WTC11 (cell line): ENCODE measurements around the gene CTNNA3. TPM values are rescaled to one million over a fixed set of nuclear protein-coding genes. Genes with fewer than 3 reads are reported as not detected.
A peak's percentile ranks its signal among the peaks of the same experiment; 100 is the strongest.

ENCODE experiments used
- ATAC-seq: fragments of 200-7000 bp; cut with Tn5 transposase; 2 replicates; pipeline ENCODE4 v1.10.0; 2021; ENCODE audit warnings: mild to moderate bottlenecking, moderate library complexity
- CTCF ChIA-PET: fragments of 300-600 bp; sonication (Branson Sonifier 250); formaldehyde crosslinking; loops from one replicate; lab custom pipeline; 2021; ENCODE audit warnings: antibody characterized with exemption; lab: Charles Lee
- POLR2A ChIA-PET: fragments of 350-600 bp; sonication (Branson Sonifier 250); formaldehyde crosslinking; loops from one replicate; lab custom pipeline; 2021; ENCODE audit warnings: antibody characterized with exemption; lab: Charles Lee
- DNase-seq: peaks from one replicate; pipeline ENCODE4 v3.0.0; 2021; ENCODE audit warnings: low spot score
- H3K27ac Mint-ChIP-seq: 2 replicates; pipeline ENCODE4 v1.8.0; 2021; ENCODE audit warnings: mixed read lengths
- H3K27me3 Mint-ChIP-seq: 2 replicates; pipeline ENCODE4 v1.8.0; 2021; ENCODE audit warnings: low read depth, mild to moderate bottlenecking, moderate library complexity, mixed read lengths
- H3K36me3 Mint-ChIP-seq: 2 replicates; pipeline ENCODE4 v1.8.0; 2021; ENCODE audit warnings: mixed read lengths
- H3K4me1 Mint-ChIP-seq: 2 replicates; pipeline ENCODE4 v1.8.0; 2022; ENCODE audit warnings: mixed read lengths
- H3K4me3 Mint-ChIP-seq: 2 replicates; pipeline ENCODE4 v1.8.0; 2021; ENCODE audit warnings: mild to moderate bottlenecking, moderate library complexity, mixed read lengths
- H3K9me3 Mint-ChIP-seq: 2 replicates; pipeline ENCODE4 v1.8.0; 2021; ENCODE audit warnings: mixed read lengths
- CREM ChIP-seq: sonication (generic); formaldehyde crosslinking; IDR thresholded peaks from 2 replicates; pipeline ENCODE4 v1.8.1; 2022; ENCODE audit warnings: mild to moderate bottlenecking, missing genetic modification reagents, moderate library complexity
- ELF4 ChIP-seq: sonication (generic); formaldehyde crosslinking; IDR thresholded peaks from 2 replicates; pipeline ENCODE4 v1.8.1; 2022; ENCODE audit warnings: low read depth, mild to moderate bottlenecking, moderate library complexity, missing genetic modification reagents
- ETV6 ChIP-seq: sonication (generic); formaldehyde crosslinking; IDR thresholded peaks from 2 replicates; pipeline ENCODE4 v1.8.1; 2022; ENCODE audit warnings: mild to moderate bottlenecking, missing genetic modification reagents
- GABPB1 ChIP-seq: sonication (generic); formaldehyde crosslinking; IDR thresholded peaks from 2 replicates; pipeline ENCODE4 v1.8.1; 2023; ENCODE audit warnings: mild to moderate bottlenecking, missing genetic modification reagents
- GTF2I ChIP-seq: fragments of 250-450 bp; sonication (Bioruptor Pico); conservative IDR thresholded peaks from 2 replicates; pipeline ENCODE4 v1.4.0; 2021; ENCODE audit warnings: mild to moderate bottlenecking
- MXD4 ChIP-seq: fragments of 250-450 bp; sonication (Bioruptor Pico); IDR thresholded peaks from 2 replicates; pipeline ENCODE4 v1.8.0; 2021; ENCODE audit warnings: mild to moderate bottlenecking, moderate library complexity, borderline replicate concordance
- NFE2L1 ChIP-seq: sonication (generic); formaldehyde crosslinking; IDR thresholded peaks from 2 replicates; pipeline ENCODE4 v1.8.1; 2023; ENCODE audit warnings: missing genetic modification reagents
- PRRX2 ChIP-seq: fragments of 250-450 bp; sonication (Bioruptor Pico); IDR thresholded peaks from 2 replicates; pipeline ENCODE4 v1.8.0; 2021; ENCODE audit warnings: mild to moderate bottlenecking
- SMAD3 ChIP-seq: sonication (generic); formaldehyde crosslinking; IDR thresholded peaks from 2 replicates; pipeline ENCODE4 v1.8.0; 2022; ENCODE audit warnings: missing genetic modification reagents, mild to moderate bottlenecking, borderline replicate concordance
- TCF7 ChIP-seq: sonication (generic); formaldehyde crosslinking; IDR thresholded peaks from 2 replicates; pipeline ENCODE4 v1.8.0; 2022; ENCODE audit warnings: mild to moderate bottlenecking, low read depth, missing genetic modification reagents, moderate library complexity
- TEAD1 ChIP-seq: sonication (generic); formaldehyde crosslinking; IDR thresholded peaks from 2 replicates; pipeline ENCODE4 v1.8.0; 2022; ENCODE audit warnings: mild to moderate bottlenecking, missing genetic modification reagents
- TEAD4 ChIP-seq: sonication (generic); formaldehyde crosslinking; IDR thresholded peaks from 2 replicates; pipeline ENCODE4 v1.8.0; 2022; ENCODE audit warnings: mild to moderate bottlenecking, missing genetic modification reagents
- ZBTB21 ChIP-seq: sonication (generic); formaldehyde crosslinking; IDR thresholded peaks from 2 replicates; pipeline ENCODE4 v1.8.1; 2023; ENCODE audit warnings: mild to moderate bottlenecking, missing genetic modification reagents, borderline replicate concordance
- ZNF219 ChIP-seq: sonication (generic); formaldehyde crosslinking; IDR thresholded peaks from 2 replicates; pipeline ENCODE4 v1.8.0; 2023; ENCODE audit warnings: missing genetic modification reagents, mild to moderate bottlenecking, borderline replicate concordance
- ZNF232 ChIP-seq: sonication (generic); formaldehyde crosslinking; IDR thresholded peaks from 2 replicates; pipeline ENCODE4 v1.8.0; 2022; ENCODE audit warnings: mild to moderate bottlenecking, missing genetic modification reagents
- ZNF512 ChIP-seq: sonication (generic); formaldehyde crosslinking; IDR thresholded peaks from 2 replicates; pipeline ENCODE4 v1.8.1; 2022; ENCODE audit warnings: missing genetic modification reagents, borderline replicate concordance
- total RNA-seq: library from RNA; stranded (reverse); gene quantifications from 3 replicates; pipeline ENCODE4 v1.2.3, GENCODE V29; 2021
- TF ChIP-seq, protein P1 (sequence below): sonication (generic); formaldehyde crosslinking; IDR thresholded peaks from 2 replicates; pipeline ENCODE4 v1.8.0; 2023; ENCODE audit warnings: missing genetic modification reagents, mild to moderate bottlenecking, borderline replicate concordance
- TF ChIP-seq, protein P2 (sequence below): sonication (generic); formaldehyde crosslinking; conservative IDR thresholded peaks from 2 replicates; pipeline ENCODE4 v1.8.1; 2023; ENCODE audit warnings: mild to moderate bottlenecking, low read depth, missing genetic modification reagents, moderate library complexity
- TF ChIP-seq, protein P3 (sequence below): sonication (generic); formaldehyde crosslinking; IDR thresholded peaks from 2 replicates; pipeline ENCODE4 v1.8.1; 2023; ENCODE audit warnings: mild to moderate bottlenecking, missing genetic modification reagents, moderate library complexity
- TF ChIP-seq, protein P4 (sequence below): sonication (generic); formaldehyde crosslinking; IDR thresholded peaks from 2 replicates; pipeline ENCODE4 v1.8.1; 2022; ENCODE audit warnings: low read depth, mild to moderate bottlenecking, moderate library complexity, missing genetic modification reagents, borderline replicate concordance
- TF ChIP-seq, protein P5 (sequence below): sonication (generic); formaldehyde crosslinking; IDR thresholded peaks from 2 replicates; pipeline ENCODE4 v1.8.0; 2022; ENCODE audit warnings: mild to moderate bottlenecking, missing genetic modification reagents
- TF ChIP-seq, protein P6 (sequence below): sonication (generic); formaldehyde crosslinking; IDR thresholded peaks from 2 replicates; pipeline ENCODE4 v1.8.0; 2023; ENCODE audit warnings: missing genetic modification reagents

Gene CTNNA3
- total RNA-seq, 1 experiment from 2014 or later = 6.1 TPM

DNA sequence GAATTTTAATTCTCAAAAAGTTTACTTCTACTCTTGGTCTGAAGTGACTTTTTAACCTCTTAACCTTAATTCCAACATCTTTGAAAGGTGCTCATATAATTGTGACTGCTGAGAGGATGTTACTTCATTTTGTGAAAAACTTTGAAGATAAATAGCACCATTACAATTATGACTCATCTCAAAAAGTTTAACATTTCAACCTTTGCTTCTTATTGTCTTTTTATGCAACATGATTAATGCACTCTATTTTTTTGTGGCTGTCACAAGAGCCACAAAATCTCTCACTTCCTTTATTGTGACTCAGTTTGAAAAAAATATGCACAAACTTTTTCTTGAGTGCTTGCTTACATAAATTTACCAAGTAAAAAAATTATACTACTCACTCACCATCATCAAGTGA, 387.1 kb downstream of the CTNNA3 start:
- CTCF ChIA-PET = no interaction called here

DNA sequence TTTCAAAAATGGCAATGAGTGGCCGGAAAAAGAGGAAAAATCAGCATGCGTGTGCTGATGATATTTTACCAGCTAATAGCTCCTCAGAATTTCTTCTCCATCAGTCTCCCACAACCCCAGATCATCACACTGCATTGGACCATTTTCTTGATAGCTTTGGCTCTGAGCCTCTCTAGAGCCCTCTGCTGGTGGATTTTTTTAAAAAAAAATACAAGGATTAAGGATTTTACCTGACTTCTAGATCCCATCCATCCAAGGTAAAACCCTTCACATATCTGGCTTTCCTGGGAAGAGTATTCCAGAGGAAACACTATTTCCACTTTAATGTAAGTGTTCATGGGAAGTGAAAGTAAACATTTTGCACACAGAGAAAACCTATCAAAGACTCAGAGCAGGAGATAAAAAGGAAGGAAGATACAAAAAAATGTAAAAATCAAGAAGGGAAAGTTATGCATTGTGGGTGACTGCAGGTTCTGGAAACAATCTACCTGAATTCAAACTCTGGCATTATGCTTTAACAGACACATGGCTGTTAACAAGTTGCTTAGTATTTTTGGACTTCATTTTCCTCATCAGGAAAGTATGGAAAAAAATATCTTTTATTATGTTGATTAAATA, 389.3 kb downstream of the CTNNA3 start:
- Mint-ChIP-seq H3K4me3 (no peak overlapping the region), H3K27ac (no peak overlapping the region), H3K4me1 (peaks cover 2% of the 10 kb centered on the region; the same call in 1 of the 2 replicates), H3K9me3 (peaks cover 11% of the 10 kb centered on the region), H3K36me3 (peaks cover 7% of the 10 kb centered on the region), H3K27me3 (no peaks in the 10 kb centered on the region)
- ATAC-seq (peak; percentile 82), DNase-seq (no peak)
- ChIA-PET POLR2A (no interaction called here), CTCF (interaction anchor here (0.6 to 1.6 kb wide), 18 partner anchors 11 to 473 kb away, joined by 3 to 9 read pairs (median 4); no protein-coding TSS in a partner anchor)
- no peak for TF ChIP-seq GTF2I (CRISPR knock-in tag)
- TF ChIP-seq ZNF219 (CRISPR knock-in tag) = no peak
- TF ChIP-seq TEAD1 (CRISPR knock-in tag) = no peak
- TF ChIP-seq CREM = no peak
- TF ChIP-seq, protein P1, sequence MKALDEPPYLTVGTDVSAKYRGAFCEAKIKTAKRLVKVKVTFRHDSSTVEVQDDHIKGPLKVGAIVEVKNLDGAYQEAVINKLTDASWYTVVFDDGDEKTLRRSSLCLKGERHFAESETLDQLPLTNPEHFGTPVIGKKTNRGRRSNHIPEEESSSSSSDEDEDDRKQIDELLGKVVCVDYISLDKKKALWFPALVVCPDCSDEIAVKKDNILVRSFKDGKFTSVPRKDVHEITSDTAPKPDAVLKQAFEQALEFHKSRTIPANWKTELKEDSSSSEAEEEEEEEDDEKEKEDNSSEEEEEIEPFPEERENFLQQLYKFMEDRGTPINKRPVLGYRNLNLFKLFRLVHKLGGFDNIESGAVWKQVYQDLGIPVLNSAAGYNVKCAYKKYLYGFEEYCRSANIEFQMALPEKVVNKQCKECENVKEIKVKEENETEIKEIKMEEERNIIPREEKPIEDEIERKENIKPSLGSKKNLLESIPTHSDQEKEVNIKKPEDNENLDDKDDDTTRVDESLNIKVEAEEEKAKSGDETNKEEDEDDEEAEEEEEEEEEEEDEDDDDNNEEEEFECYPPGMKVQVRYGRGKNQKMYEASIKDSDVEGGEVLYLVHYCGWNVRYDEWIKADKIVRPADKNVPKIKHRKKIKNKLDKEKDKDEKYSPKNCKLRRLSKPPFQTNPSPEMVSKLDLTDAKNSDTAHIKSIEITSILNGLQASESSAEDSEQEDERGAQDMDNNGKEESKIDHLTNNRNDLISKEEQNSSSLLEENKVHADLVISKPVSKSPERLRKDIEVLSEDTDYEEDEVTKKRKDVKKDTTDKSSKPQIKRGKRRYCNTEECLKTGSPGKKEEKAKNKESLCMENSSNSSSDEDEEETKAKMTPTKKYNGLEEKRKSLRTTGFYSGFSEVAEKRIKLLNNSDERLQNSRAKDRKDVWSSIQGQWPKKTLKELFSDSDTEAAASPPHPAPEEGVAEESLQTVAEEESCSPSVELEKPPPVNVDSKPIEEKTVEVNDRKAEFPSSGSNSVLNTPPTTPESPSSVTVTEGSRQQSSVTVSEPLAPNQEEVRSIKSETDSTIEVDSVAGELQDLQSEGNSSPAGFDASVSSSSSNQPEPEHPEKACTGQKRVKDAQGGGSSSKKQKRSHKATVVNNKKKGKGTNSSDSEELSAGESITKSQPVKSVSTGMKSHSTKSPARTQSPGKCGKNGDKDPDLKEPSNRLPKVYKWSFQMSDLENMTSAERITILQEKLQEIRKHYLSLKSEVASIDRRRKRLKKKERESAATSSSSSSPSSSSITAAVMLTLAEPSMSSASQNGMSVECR (CRISPR knock-in tag) = no peak
- no peak for TF ChIP-seq ELF4 (CRISPR knock-in tag)
- no peak for TF ChIP-seq SMAD3 (CRISPR knock-in tag)
- no peak for TF ChIP-seq ETV6 (CRISPR knock-in tag)
- no peak for TF ChIP-seq GABPB1 (CRISPR knock-in tag)

More for the DNA sequence above, 387.1 kb downstream of the CTNNA3 start:
- H3K27ac Mint-ChIP-seq = no peak overlapping the region
- no peaks in the 10 kb centered on the region for H3K27me3 Mint-ChIP-seq
- ATAC-seq (no peak), DNase-seq (no peak)
- H3K4me1 Mint-ChIP-seq = peaks cover 2% of the 10 kb centered on the region; the same call in 1 of the 2 replicates
- H3K36me3 Mint-ChIP-seq = peaks cover 7% of the 10 kb centered on the region
- no peak overlapping the region for H3K4me3 Mint-ChIP-seq
- H3K9me3 Mint-ChIP-seq = peaks cover 11% of the 10 kb centered on the region
- POLR2A ChIA-PET = no interaction called here
- TF ChIP-seq ZNF512 = no peak
- TF ChIP-seq, protein P2, sequence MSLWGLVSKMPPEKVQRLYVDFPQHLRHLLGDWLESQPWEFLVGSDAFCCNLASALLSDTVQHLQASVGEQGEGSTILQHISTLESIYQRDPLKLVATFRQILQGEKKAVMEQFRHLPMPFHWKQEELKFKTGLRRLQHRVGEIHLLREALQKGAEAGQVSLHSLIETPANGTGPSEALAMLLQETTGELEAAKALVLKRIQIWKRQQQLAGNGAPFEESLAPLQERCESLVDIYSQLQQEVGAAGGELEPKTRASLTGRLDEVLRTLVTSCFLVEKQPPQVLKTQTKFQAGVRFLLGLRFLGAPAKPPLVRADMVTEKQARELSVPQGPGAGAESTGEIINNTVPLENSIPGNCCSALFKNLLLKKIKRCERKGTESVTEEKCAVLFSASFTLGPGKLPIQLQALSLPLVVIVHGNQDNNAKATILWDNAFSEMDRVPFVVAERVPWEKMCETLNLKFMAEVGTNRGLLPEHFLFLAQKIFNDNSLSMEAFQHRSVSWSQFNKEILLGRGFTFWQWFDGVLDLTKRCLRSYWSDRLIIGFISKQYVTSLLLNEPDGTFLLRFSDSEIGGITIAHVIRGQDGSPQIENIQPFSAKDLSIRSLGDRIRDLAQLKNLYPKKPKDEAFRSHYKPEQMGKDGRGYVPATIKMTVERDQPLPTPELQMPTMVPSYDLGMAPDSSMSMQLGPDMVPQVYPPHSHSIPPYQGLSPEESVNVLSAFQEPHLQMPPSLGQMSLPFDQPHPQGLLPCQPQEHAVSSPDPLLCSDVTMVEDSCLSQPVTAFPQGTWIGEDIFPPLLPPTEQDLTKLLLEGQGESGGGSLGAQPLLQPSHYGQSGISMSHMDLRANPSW (CRISPR knock-in tag) = no peak
- TF ChIP-seq ZNF232 = no peak
- no peak for TF ChIP-seq MXD4 (CRISPR knock-in tag)
- no peak for TF ChIP-seq ZBTB21 (CRISPR knock-in tag)
- TF ChIP-seq GTF2I (CRISPR knock-in tag) = no peak
- TF ChIP-seq, protein P3, sequence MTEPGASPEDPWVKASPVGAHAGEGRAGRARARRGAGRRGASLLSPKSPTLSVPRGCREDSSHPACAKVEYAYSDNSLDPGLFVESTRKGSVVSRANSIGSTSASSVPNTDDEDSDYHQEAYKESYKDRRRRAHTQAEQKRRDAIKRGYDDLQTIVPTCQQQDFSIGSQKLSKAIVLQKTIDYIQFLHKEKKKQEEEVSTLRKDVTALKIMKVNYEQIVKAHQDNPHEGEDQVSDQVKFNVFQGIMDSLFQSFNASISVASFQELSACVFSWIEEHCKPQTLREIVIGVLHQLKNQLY (CRISPR knock-in tag) = no peak
- TF ChIP-seq, protein P4, sequence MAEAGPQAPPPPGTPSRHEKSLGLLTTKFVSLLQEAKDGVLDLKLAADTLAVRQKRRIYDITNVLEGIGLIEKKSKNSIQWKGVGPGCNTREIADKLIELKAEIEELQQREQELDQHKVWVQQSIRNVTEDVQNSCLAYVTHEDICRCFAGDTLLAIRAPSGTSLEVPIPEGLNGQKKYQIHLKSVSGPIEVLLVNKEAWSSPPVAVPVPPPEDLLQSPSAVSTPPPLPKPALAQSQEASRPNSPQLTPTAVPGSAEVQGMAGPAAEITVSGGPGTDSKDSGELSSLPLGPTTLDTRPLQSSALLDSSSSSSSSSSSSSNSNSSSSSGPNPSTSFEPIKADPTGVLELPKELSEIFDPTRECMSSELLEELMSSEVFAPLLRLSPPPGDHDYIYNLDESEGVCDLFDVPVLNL (CRISPR knock-in tag) = no peak
- TF ChIP-seq PRRX2 (CRISPR knock-in tag) = no peak
- TF ChIP-seq, protein P5, sequence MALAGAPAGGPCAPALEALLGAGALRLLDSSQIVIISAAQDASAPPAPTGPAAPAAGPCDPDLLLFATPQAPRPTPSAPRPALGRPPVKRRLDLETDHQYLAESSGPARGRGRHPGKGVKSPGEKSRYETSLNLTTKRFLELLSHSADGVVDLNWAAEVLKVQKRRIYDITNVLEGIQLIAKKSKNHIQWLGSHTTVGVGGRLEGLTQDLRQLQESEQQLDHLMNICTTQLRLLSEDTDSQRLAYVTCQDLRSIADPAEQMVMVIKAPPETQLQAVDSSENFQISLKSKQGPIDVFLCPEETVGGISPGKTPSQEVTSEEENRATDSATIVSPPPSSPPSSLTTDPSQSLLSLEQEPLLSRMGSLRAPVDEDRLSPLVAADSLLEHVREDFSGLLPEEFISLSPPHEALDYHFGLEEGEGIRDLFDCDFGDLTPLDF (CRISPR knock-in tag) = no peak
- TF ChIP-seq TEAD4 (CRISPR knock-in tag) = no peak
- TF ChIP-seq, protein P6, sequence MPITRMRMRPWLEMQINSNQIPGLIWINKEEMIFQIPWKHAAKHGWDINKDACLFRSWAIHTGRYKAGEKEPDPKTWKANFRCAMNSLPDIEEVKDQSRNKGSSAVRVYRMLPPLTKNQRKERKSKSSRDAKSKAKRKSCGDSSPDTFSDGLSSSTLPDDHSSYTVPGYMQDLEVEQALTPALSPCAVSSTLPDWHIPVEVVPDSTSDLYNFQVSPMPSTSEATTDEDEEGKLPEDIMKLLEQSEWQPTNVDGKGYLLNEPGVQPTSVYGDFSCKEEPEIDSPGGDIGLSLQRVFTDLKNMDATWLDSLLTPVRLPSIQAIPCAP (CRISPR knock-in tag) = no peak
- TF ChIP-seq NFE2L1 (CRISPR knock-in tag) = no peak
- TF ChIP-seq TCF7 (CRISPR knock-in tag) = no peak
